ENCODE measurements around the gene NOP10. TPM values are rescaled to one million over a fixed set of nuclear protein-coding genes. Genes with fewer than 3 reads are reported as not detected.

Gene NOP10
- total and polyA plus RNA-seq, 2 of the 13 experiments (the other 11 are each of a cell fraction or from before 2014, with no cell fraction given), result 239 to 369 TPM

DNA sequence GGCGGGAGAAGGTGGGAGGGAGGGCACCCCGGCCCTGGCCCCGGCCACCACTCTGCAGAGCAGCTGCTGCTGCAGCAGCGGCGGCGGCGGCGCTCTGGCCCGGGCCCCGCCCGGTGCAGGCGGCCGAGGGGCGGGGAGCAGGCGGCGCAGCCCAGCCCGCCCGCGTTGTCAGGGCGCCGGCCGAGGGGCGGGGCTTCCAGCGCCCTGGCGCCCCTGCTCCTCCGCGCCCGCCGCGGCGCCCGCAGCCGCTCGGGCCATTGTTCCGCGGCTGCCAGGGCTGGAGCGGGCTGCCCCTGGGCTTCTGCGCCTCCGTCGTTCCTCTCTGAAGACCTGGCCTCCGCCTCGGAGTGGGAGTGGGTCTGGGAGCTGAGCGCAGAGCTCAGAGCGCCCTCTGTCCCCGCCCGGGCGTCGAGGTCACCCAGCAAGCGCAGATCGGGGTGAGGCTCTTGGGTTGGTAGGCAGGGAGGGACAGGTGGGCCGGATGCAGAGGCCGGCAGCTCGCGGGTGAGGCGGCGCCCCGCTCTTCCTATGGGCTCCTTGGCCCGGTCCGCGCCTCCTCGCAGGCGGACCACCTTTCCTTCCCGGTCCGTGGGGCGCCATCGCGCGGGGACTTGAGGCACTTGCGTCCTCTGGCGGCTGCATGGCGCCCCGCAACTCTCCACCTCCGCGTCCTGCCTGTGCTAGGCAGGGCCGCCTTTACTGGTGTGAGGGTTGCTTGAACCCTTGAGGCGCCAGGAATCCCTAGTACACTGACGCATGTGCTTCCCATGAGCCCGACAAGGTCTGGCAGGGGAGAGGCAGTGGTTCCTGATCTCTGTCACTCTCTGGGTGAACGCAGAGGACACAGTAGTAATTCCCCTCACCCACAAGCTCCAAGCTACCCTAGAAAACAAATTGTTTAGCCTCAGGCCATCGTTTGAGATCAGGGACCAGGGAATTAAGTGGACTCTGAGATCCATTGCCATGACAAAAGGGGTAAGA lies 24.5 kb upstream of the NOP10 start, which contains the start of gene LPCAT4 (continued):
- TF ChIP-seq NFIC (IDR thresholded peaks at IDR 0.05; ENCODE audit: low read length) (no peak), NFE2 (CRISPR knock-in tag; IDR thresholded peaks at IDR 0.05) (no peak), ZNF121 (CRISPR knock-in tag; IDR thresholded peaks at IDR 0.05) (peak; percentile 54; the same call in 1 of the 2 replicates), GATA4 (IDR thresholded peaks at IDR 0.05; ENCODE audit: borderline replicate concordance, low read depth) (no peak), SALL1 (CRISPR knock-in tag; IDR thresholded peaks at IDR 0.05) (peak; percentile 89), TERF1 (CRISPR knock-in tag; IDR thresholded peaks at IDR 0.05) (no peak), CHCHD3 (CRISPR knock-in tag; IDR thresholded peaks at IDR 0.05) (peak; percentile 18; the same call in 1 of the 2 replicates), ZNF282 (IDR thresholded peaks at IDR 0.05; ENCODE audit: partially characterized antibody) (no peak), ZNF772 (CRISPR knock-in tag; IDR thresholded peaks at IDR 0.05) (no peak), HHEX (CRISPR knock-in tag; IDR thresholded peaks at IDR 0.05) (no peak), ZC3H4 (CRISPR knock-in tag; IDR thresholded peaks at IDR 0.05; ENCODE audit: borderline replicate concordance) (no peak), HOXA7 (CRISPR knock-in tag; IDR thresholded peaks at IDR 0.05) (no peak), NCOA5 (CRISPR knock-in tag; IDR thresholded peaks at IDR 0.05) (no peak), ZNF260 (CRISPR knock-in tag; IDR thresholded peaks at IDR 0.05; ENCODE audit: borderline replicate concordance, low read depth) (no peak), SNAPC4 (CRISPR knock-in tag; IDR thresholded peaks at IDR 0.05) (0 out of 2 replicates have a peak, but pooled peaks have one; percentile 44), SETDB1 (CRISPR knock-in tag; IDR thresholded peaks at IDR 0.05; ENCODE audit: borderline replicate concordance) (no peak), ZIK1 (CRISPR knock-in tag; IDR thresholded peaks at IDR 0.05; ENCODE audit: borderline replicate concordance, low read depth) (no peak), NFIB (CRISPR knock-in tag; IDR thresholded peaks at IDR 0.05; ENCODE audit: borderline replicate concordance) (no peak), EZH2 (conservative IDR thresholded peaks at IDR 0.05; ENCODE audit: low read depth, low read length) (no peak), YEATS4 (CRISPR knock-in tag; IDR thresholded peaks at IDR 0.05; ENCODE audit: borderline replicate concordance) (peak; percentile 67), ATRX (CRISPR knock-in tag; IDR thresholded peaks at IDR 0.05; ENCODE audit: borderline replicate concordance) (no peak), ERF (CRISPR knock-in tag; IDR thresholded peaks at IDR 0.05) (peak; percentile 68), NFKBIZ (CRISPR knock-in tag; IDR thresholded peaks at IDR 0.05) (no peak)
- TF ChIP-seq, protein P1, sequence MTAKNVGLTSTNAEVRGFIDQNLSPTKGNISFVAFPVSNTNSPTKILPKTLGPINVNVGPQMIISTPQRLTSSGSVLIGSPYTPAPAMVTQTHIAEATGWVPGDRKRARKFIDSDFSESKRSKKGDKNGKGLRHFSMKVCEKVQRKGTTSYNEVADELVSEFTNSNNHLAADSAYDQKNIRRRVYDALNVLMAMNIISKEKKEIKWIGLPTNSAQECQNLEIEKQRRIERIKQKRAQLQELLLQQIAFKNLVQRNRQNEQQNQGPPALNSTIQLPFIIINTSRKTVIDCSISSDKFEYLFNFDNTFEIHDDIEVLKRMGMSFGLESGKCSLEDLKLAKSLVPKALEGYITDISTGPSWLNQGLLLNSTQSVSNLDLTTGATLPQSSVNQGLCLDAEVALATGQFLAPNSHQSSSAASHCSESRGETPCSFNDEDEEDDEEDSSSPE (CRISPR knock-in tag; IDR thresholded peaks at IDR 0.05), result no peak; the same call in none of the 2 replicates
